Fibroblast of pulmonary artery (primary cell): ENCODE data around the gene CCDC71L.

Experiments used
- DNase-seq: peaks from one replicate; pipeline ENCODE4 v3.0.0-alpha.2; 2010; ENCODE audit warnings: low read depth
- H3K4me3 ChIP-seq: replicated peaks from 2 replicates; pipeline ENCODE4 v1.5.1; 2011; ENCODE audit warnings: low read depth, mild to moderate bottlenecking, control low read depth, low read length, moderate library complexity
- CTCF ChIP-seq: IDR thresholded peaks from 2 replicates; pipeline ENCODE4 v1.5.1; 2011; ENCODE audit warnings: mild to moderate bottlenecking, control low read depth, low read length, inconsistent platforms; ENCODE audit errors: missing control alignments

The CCDC71L gene

GRCh38 chr7:106634958-106635357 is 26.0 kb downstream of the CCDC71L start:
- TF ChIP-seq CTCF: no peak

GRCh38 chr7:106630648-106631047 is 30.3 kb downstream of the CCDC71L start:
- TF ChIP-seq CTCF: no peak
- H3K4me3 ChIP-seq: no peak overlapping the region
- no peak for DNase-seq

More at GRCh38 chr7:106634958-106635357, 26.0 kb downstream of the CCDC71L start:
- no peak for DNase-seq
- H3K4me3 ChIP-seq: no peak overlapping the region

- DNase-seq: peak; percentile 48
- H3K4me3 ChIP-seq: no peak overlapping the region
- TF ChIP-seq CTCF: no peak
These were observed 31.4 kb downstream of the CCDC71L start for GRCh38 chr7:106629516-106629915.

- no peak for TF ChIP-seq CTCF
These were observed 34.4 kb downstream of the CCDC71L start for GRCh38 chr7:106626376-106627164.

GRCh38 chr7:106625678-106626301 is 35.2 kb downstream of the CCDC71L start:
- no peak for DNase-seq
- no peak for TF ChIP-seq CTCF
- no peak overlapping the region for H3K4me3 ChIP-seq

More at GRCh38 chr7:106626376-106627164, 34.4 kb downstream of the CCDC71L start:
- no peak overlapping the region for H3K4me3 ChIP-seq
- DNase-seq: no peak

- peak; percentile 47 for DNase-seq
- TF ChIP-seq CTCF: no peak
- no peak overlapping the region for H3K4me3 ChIP-seq
These were observed 37.1 kb downstream of the CCDC71L start for GRCh38 chr7:106623853-106624252.
